ENCODE measurements around the gene SLC6A5. TPM values are rescaled to one million over a fixed set of nuclear protein-coding genes. Genes with fewer than 3 reads are reported as not detected.
"Not testable (repeated sequence)": the region's sequence is repeated elsewhere in the genome, so short reads cannot be mapped to it uniquely, and the experiment has no call there.

SLC6A5 gene
- total RNA-seq (2014; rRNA removed; shearing (Covaris generic)) = not detected in 2 replicates
- not detected in 2 replicates for polyA plus RNA-seq (2014; cell fraction: nucleus; rRNA removed)

GRCh38 chr11:20599221-20600019, at the start of gene SLC6A5:
TSS of gene SLC6A5 (plus strand) at chr11:20599608. CDS start at chr11:20599673, 65 bp downstream.
- peak; percentile 45 for DNase-seq (ENCODE audit: extremely low read depth, low read depth)

GRCh38 chr11:20551096-20551495, 48.3 kb upstream of the SLC6A5 start:
- no peak for DNase-seq (ENCODE audit: extremely low read depth, low read depth)

- no peak for DNase-seq (ENCODE audit: extremely low read depth, low read depth)
Observed at GRCh38 chr11:20555783-20556182, 43.6 kb upstream of the SLC6A5 start.

GRCh38 chr11:20556396-20556795, 43.0 kb upstream of the SLC6A5 start:
- not testable (repeated sequence) for DNase-seq (ENCODE audit: extremely low read depth, low read depth)

- no peak for DNase-seq (ENCODE audit: extremely low read depth, low read depth)
Observed at GRCh38 chr11:20558741-20559140, 40.7 kb upstream of the SLC6A5 start.

- DNase-seq (ENCODE audit: extremely low read depth, low read depth) = no peak
Observed at GRCh38 chr11:20559523-20560300, 39.7 kb upstream of the SLC6A5 start.

GRCh38 chr11:20561915-20562314, 37.5 kb upstream of the SLC6A5 start:
- DNase-seq (ENCODE audit: extremely low read depth, low read depth) = no peak

GRCh38 chr11:20563866-20564265, 35.5 kb upstream of the SLC6A5 start:
- DNase-seq (ENCODE audit: extremely low read depth, low read depth) = no peak

- DNase-seq (ENCODE audit: extremely low read depth, low read depth) = no peak
Observed at GRCh38 chr11:20564846-20565635, 34.4 kb upstream of the SLC6A5 start.

- not testable (repeated sequence) for DNase-seq (ENCODE audit: extremely low read depth, low read depth)
Observed at GRCh38 chr11:20566115-20566514, 33.3 kb upstream of the SLC6A5 start.

- no peak for DNase-seq (ENCODE audit: extremely low read depth, low read depth)
Observed at GRCh38 chr11:20566591-20567434, 32.6 kb upstream of the SLC6A5 start.

GRCh38 chr11:20579725-20580124, 19.7 kb upstream of the SLC6A5 start:
- not testable (repeated sequence) for DNase-seq (ENCODE audit: extremely low read depth, low read depth)

- DNase-seq (ENCODE audit: extremely low read depth, low read depth) = no peak
Observed at GRCh38 chr11:20583201-20583600, 16.2 kb upstream of the SLC6A5 start.

GRCh38 chr11:20584093-20584774, 15.2 kb upstream of the SLC6A5 start:
- DNase-seq (ENCODE audit: extremely low read depth, low read depth) = no peak

GRCh38 chr11:20589796-20590195, 9.6 kb upstream of the SLC6A5 start:
- DNase-seq (ENCODE audit: extremely low read depth, low read depth) = no peak

- DNase-seq (ENCODE audit: extremely low read depth, low read depth) = no peak
Observed at GRCh38 chr11:20590381-20590780, 9.0 kb upstream of the SLC6A5 start.

- DNase-seq (ENCODE audit: extremely low read depth, low read depth) = no peak
Observed at GRCh38 chr11:20592741-20593140, 6.7 kb upstream of the SLC6A5 start.

GRCh38 chr11:20594274-20595061, 4.9 kb upstream of the SLC6A5 start:
- no peak for DNase-seq (ENCODE audit: extremely low read depth, low read depth)

- DNase-seq (ENCODE audit: extremely low read depth, low read depth) = no peak
Observed at GRCh38 chr11:20595101-20595500, 4.3 kb upstream of the SLC6A5 start.

Data from NCI-H460 (cell line).